HFFc6 (cell line): Measurements from ENCODE around the gene TNFSF12. TPM values are rescaled to one million over a fixed set of nuclear protein-coding genes. Genes with fewer than 3 reads are reported as not detected.

Experiments
- DNase-seq: peaks from one replicate; pipeline ENCODE4 v3.0.0-alpha.2; 2018
- H3K27ac Mint-ChIP-seq: 2 replicates; pipeline ENCODE4 v1.8.0; 2020; ENCODE audit warnings: mild to moderate bottlenecking, mixed read lengths
- H3K27me3 Mint-ChIP-seq: 2 replicates; pipeline ENCODE4 v1.8.0; 2021; ENCODE audit warnings: mild to moderate bottlenecking, moderate library complexity, mixed read lengths; ENCODE audit not compliant: insufficient read depth
- H3K36me3 Mint-ChIP-seq: 2 replicates; pipeline ENCODE4 v1.8.0; 2021; ENCODE audit warnings: low read depth, mixed read lengths
- H3K4me1 Mint-ChIP-seq: 2 replicates; pipeline ENCODE4 v1.8.0; 2020; ENCODE audit warnings: low read depth, mixed read lengths
- H3K4me3 Mint-ChIP-seq: 2 replicates; pipeline ENCODE4 v1.8.0; 2020; ENCODE audit warnings: mild to moderate bottlenecking, moderate library complexity, mixed read lengths
- H3K9me3 Mint-ChIP-seq: 2 replicates; pipeline ENCODE4 v1.8.0; 2020; ENCODE audit warnings: mild to moderate bottlenecking, mixed read lengths
- total RNA-seq, 6 experiments: library from RNA; stranded (reverse); fragmentation: NEBNext Ultra II Directional; extraction: Animal tissue kit (Norgen Biotek cat#: 25700); gene quantifications; 2 replicates in 1 of 6; 3 replicates in 5 of 6; pipeline ENCODE4 v1.2.3, GENCODE V29; 2021
- TF ChIP-seq, protein P1 (sequence below): fragments of 200-600 bp; sonication (generic); IDR thresholded peaks from 2 replicates; pipeline ENCODE4 v1.5.0; 2021; ENCODE audit warnings: antibody characterized with exemption, mild to moderate bottlenecking

TNFSF12 gene
- total RNA-seq, 6 experiments from 2014 or later = 22.0 to 28.3 (median 25.4) TPM

GRCh38 chr17:7577327-7578199 is 28.7 kb downstream of the TNFSF12 start:
- H3K36me3 Mint-ChIP-seq = peaks cover 74% of the 10 kb centered on the region
- H3K4me1 Mint-ChIP-seq = peaks cover 83% of the 10 kb centered on the region
- H3K27me3 Mint-ChIP-seq = peaks cover 70% of the 10 kb centered on the region
- TF ChIP-seq, protein P1, sequence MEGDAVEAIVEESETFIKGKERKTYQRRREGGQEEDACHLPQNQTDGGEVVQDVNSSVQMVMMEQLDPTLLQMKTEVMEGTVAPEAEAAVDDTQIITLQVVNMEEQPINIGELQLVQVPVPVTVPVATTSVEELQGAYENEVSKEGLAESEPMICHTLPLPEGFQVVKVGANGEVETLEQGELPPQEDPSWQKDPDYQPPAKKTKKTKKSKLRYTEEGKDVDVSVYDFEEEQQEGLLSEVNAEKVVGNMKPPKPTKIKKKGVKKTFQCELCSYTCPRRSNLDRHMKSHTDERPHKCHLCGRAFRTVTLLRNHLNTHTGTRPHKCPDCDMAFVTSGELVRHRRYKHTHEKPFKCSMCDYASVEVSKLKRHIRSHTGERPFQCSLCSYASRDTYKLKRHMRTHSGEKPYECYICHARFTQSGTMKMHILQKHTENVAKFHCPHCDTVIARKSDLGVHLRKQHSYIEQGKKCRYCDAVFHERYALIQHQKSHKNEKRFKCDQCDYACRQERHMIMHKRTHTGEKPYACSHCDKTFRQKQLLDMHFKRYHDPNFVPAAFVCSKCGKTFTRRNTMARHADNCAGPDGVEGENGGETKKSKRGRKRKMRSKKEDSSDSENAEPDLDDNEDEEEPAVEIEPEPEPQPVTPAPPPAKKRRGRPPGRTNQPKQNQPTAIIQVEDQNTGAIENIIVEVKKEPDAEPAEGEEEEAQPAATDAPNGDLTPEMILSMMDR = no peak
- peak overlapping the region; percentile 97 for H3K27ac Mint-ChIP-seq
- DNase-seq = no peak
- H3K4me3 Mint-ChIP-seq = peak overlapping the region; percentile 71
- H3K9me3 Mint-ChIP-seq = peaks cover 14% of the 10 kb centered on the region

DNA sequence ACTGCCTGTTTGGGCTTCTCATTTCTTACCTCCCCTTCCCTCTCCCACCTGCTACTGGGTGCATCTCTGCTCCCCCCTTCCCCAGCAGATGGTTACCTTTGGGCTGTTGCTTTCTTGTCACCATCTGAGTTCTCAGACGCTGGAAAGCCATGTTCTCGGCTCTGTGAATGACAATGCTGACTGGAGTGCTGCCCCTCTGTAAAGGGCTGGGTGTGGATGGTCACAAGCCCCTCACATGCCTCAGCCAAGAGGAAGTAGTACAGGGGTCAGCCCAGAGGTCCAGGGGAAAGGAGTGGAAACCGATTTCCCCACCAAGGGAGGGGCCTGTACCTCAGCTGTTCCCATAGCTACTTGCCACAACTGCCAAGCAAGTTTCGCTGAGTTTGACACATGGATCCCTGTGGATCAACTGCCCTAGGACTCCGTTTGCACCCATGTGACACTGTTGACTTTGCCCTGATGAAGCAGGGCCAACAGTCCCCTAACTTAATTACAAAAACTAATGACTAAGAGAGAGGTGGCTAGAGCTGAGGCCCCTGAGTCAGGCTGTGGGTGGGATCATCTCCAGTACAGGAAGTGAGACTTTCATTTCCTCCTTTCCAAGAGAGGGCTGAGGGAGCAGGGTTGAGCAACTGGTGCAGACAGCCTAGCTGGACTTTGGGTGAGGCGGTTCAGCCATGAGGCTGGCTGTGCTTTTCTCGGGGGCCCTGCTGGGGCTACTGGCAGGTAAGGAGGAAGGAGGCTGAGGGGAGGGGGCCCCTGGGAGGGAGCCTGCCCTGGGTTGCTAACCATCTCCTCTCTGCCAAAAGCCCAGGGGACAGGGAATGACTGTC is 30.4 kb downstream of the TNFSF12 start, which contains the start of gene CD68:
Gene CD68, plus strand, starts transcription at position 638 of the 833 bp plus-strand sequence. Its CDS starts 40 bp downstream, at position 678.
- Mint-ChIP-seq H3K4me1 (peaks cover 91% of the 10 kb centered on the region), H3K27ac (peak within 1 kb of the TSS; percentile 97), H3K27me3 (peaks cover 60% of the 10 kb centered on the region), H3K36me3 (peaks cover 64% of the 10 kb centered on the region), H3K9me3 (peaks cover 6% of the 10 kb centered on the region), H3K4me3 (peak within 1 kb of the TSS; percentile 71)
- TF ChIP-seq, protein P1 = no peak
- DNase-seq = peak; percentile 96

DNA sequence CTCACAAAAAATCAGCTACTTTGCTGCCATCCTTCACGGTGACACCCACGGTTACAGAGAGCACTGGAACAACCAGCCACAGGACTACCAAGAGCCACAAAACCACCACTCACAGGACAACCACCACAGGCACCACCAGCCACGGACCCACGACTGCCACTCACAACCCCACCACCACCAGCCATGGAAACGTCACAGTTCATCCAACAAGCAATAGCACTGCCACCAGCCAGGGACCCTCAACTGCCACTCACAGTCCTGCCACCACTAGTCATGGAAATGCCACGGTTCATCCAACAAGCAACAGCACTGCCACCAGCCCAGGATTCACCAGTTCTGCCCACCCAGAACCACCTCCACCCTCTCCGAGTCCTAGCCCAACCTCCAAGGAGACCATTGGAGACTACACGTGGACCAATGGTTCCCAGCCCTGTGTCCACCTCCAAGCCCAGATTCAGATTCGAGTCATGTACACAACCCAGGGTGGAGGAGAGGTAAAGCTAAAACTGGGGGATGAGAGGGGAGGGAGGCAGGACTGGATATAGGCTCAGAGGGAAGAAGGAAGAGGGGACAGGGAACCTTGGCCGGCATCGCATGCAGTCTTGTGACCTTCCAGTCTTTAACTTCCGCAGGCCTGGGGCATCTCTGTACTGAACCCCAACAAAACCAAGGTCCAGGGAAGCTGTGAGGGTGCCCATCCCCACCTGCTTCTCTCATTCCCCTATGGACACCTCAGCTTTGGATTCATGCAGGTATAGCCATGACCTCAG is 31.2 kb downstream of the TNFSF12 start:
- Mint-ChIP-seq H3K4me3 (peak overlapping the region; percentile 71), H3K4me1 (peaks cover 91% of the 10 kb centered on the region), H3K36me3 (peaks cover 63% of the 10 kb centered on the region), H3K27ac (peak overlapping the region; percentile 97), H3K9me3 (peaks cover 6% of the 10 kb centered on the region), H3K27me3 (peaks cover 53% of the 10 kb centered on the region)
- peak; percentile 46 for DNase-seq
- TF ChIP-seq, protein P1 = no peak

GRCh38 chr17:7580604-7581575 is 32.0 kb downstream of the TNFSF12 start:
- Mint-ChIP-seq H3K27ac (peak overlapping the region; percentile 97), H3K9me3 (peaks cover 6% of the 10 kb centered on the region), H3K4me3 (peak overlapping the region; percentile 71), H3K4me1 (peaks cover 88% of the 10 kb centered on the region), H3K36me3 (peaks cover 55% of the 10 kb centered on the region), H3K27me3 (peaks cover 44% of the 10 kb centered on the region)
- no peak for DNase-seq
- TF ChIP-seq, protein P1 = no peak
